Kidney epithelial cell (primary cell): ENCODE data around the gene PRCP. TPM values are rescaled to one million over a fixed set of nuclear protein-coding genes. Genes with fewer than 3 reads are reported as not detected.
A peak's percentile ranks its signal among the peaks of the same experiment; 100 is the strongest.
"Not testable (repeated sequence)": the region's sequence is repeated elsewhere in the genome, so short reads cannot be mapped to it uniquely, and the experiment has no call there.

ENCODE experiments used
- DNase-seq: peaks from one replicate; pipeline ENCODE4 v3.0.0-alpha.2; 2010; ENCODE audit warnings: low read depth
- H3K27me3 ChIP-seq: 2 replicates; pipeline ENCODE4 v1.6.0; 2011; ENCODE audit warnings: low read length; ENCODE audit not compliant: control insufficient read depth, insufficient read depth
- H3K36me3 ChIP-seq: 2 replicates; pipeline ENCODE4 v1.5.1; 2011; ENCODE audit warnings: low read length; ENCODE audit not compliant: control insufficient read depth, insufficient read depth
- H3K4me3 ChIP-seq: 2 replicates; pipeline ENCODE4 v1.5.1; 2011; ENCODE audit warnings: low read depth, mild to moderate bottlenecking, control low read depth, low read length
- total RNA-seq: library from RNA; depleted of rRNA; stranded (reverse); fragments of >200 nt; gene quantifications from 2 replicates; pipeline ENCODE4 v1.2.3, GENCODE V29; 2015
- TF ChIP-seq, protein P1 (sequence below): IDR thresholded peaks from 2 replicates; pipeline ENCODE4 v1.5.1; 2011; ENCODE audit warnings: mild to moderate bottlenecking, moderate library complexity, low read length, control low read depth, inconsistent platforms; ENCODE audit not compliant: insufficient read depth, poor library complexity, severe bottlenecking

Gene PRCP
- total RNA-seq: 23.7 and 29.7 TPM in 2 replicates

DNA sequence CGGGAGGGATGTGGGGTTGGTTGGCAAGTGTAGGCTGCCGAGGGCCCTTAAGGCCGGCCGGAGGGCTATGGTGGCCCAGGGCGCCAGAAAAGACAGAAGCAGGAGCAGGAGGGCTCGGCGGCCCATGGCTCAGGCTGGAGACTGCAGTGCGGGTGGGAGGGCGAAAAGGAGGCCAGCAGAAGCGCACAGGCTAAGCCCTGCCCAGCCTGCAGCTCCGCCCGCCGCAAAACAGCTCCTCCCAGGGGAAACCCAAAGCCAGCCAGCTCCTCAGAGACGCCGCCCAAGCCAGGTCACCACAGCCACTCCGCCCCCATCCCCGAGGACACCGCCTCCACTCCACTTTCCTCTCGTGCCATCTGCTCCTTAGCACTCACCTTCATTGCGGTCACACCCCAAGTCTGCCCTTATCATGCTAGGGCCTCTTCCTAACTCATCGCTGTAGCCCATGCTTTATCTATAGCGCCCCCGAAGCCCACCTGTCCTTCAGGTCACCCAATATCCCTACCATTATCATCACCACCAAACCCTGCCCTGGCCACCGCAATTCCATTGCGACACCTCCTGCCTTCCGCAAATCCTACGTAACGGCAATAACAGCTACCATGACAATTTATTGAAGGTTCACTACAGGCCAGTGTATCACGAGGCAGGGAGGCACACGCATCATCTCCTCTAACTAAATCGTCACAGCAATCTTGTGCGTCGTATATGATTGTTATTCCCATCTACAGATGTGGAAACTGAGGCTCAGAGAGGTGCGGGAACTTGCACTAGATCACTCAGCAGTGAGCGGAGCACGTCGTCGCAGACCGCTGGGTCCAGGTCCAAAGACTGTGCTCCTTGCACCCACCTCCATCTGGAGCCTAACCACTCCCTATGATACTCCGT, at the start of gene PRCP:
Gene PRCP, minus strand, starts transcription at position 154 of the 888 bp plus-strand sequence. Its CDS starts 28 bp downstream, at position 126.
- Histone ChIP-seq H3K27me3 (no peaks in the 10 kb centered on the region), H3K4me3 (peak within 1 kb of the TSS; percentile 61), H3K36me3 (no peaks in the 10 kb centered on the region)
- TF ChIP-seq, protein P1, sequence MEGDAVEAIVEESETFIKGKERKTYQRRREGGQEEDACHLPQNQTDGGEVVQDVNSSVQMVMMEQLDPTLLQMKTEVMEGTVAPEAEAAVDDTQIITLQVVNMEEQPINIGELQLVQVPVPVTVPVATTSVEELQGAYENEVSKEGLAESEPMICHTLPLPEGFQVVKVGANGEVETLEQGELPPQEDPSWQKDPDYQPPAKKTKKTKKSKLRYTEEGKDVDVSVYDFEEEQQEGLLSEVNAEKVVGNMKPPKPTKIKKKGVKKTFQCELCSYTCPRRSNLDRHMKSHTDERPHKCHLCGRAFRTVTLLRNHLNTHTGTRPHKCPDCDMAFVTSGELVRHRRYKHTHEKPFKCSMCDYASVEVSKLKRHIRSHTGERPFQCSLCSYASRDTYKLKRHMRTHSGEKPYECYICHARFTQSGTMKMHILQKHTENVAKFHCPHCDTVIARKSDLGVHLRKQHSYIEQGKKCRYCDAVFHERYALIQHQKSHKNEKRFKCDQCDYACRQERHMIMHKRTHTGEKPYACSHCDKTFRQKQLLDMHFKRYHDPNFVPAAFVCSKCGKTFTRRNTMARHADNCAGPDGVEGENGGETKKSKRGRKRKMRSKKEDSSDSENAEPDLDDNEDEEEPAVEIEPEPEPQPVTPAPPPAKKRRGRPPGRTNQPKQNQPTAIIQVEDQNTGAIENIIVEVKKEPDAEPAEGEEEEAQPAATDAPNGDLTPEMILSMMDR: no peak
- peak; percentile 70 for DNase-seq

DNA sequence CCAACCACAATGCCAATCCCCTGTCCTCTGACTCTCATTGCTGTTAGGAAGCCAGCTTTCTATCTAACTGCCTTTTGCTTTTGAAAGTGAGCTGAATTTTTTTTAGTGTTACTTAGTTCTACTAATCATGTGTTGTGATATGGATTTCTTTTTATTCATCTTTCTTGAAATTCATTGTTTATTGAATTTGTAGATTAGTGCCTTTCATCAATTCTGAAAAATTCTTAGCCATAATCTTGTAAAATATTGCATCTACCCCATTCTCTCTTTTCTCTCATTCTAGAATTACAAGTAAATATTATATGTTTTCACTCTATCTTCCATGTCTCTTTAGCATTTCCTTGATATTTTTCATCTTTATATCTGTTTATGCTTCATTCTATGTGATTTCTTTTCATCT, 49.1 kb upstream of the PRCP start:
- no peak for DNase-seq
- TF ChIP-seq, protein P1: no peak
- no peaks in the 10 kb centered on the region for H3K36me3 ChIP-seq
- no peak overlapping the region for H3K4me3 ChIP-seq
- no peaks in the 10 kb centered on the region for H3K27me3 ChIP-seq

DNA sequence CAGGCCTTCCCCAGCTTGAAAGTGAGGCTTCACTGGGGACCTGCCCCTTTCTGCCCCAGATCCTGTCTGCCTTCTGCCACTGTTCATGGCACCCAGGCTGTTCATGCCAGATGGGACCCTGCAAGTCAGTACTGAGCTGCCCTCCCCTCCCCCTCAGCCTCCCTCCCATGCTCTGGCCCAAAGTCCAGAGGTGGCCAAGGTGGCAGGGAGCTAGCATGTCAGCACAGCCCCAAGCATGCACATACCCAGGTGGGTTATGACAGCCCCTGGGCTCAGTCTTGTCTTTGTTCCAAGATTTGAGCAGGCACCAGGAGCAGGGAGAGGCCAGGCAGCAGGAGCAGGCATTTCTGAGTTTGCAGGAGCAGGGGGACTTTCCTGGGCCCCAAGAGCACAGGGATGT, 45.5 kb upstream of the PRCP start:
- Histone ChIP-seq H3K4me3 (no peak overlapping the region), H3K27me3 (no peaks in the 10 kb centered on the region), H3K36me3 (no peaks in the 10 kb centered on the region)
- no peak for DNase-seq
- TF ChIP-seq, protein P1: no peak

DNA sequence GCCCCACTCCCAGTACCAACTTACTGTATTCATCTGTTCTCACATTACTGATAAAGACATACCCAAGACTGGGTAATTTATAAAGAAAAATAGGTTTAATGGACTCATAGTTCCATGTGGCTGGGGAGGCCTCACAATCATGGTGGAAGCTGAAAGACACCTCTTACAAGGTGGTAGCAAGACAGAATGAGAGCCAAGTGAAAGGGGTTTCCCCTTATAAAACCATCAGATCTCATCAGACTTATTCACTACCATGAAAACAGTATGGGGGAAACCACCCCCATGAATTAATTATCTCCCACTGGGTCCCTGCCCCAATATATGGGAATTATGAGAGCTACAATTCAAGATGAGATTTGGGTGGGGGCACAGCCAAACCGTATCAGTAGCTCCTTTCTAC, 44.8 kb upstream of the PRCP start:
- H3K27me3 ChIP-seq, H3K4me3 ChIP-seq, DNase-seq, H3K36me3 ChIP-seq: not testable (repeated sequence)

DNA sequence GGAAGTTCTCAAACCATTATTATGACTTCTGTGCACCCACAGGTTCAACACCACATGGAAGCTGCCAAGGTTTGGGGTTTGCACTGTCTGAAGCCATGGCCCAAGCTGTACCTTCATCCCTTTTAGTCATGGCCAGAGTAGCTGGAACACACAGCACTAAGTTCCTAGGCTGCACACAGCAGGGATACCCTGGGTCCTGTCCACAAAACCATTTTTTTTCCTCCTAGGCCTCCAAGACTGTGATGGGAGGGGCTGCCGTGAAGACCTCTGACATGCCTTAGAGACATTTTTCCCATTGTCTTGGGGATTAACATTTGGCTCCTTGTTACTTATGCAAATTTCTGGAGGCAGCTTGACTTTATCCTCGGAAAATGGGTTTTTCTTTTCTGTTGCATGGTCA, 44.0 kb upstream of the PRCP start:
- no peaks in the 10 kb centered on the region for H3K27me3 ChIP-seq
- TF ChIP-seq, protein P1: no peak
- no peak for DNase-seq
- H3K36me3 ChIP-seq: no peaks in the 10 kb centered on the region
- no peak overlapping the region for H3K4me3 ChIP-seq

DNA sequence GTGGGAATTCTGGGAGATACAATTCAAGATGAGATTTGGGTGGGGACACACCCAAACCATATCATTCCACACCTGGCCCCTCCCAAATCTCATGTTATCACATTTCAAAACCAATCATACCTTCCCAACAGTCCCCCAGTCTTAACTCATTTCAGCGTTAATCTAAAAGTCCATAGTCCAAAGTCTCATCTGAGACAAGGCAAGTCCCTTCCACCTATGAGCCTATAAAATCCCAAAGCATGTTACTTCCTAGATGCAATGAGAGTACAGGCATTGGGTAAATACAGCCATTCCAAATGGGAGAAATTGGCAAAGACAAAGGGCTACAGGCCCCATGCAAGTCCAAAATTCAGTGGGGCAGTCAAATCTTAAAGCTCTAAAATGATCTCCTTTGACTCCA, 43.2 kb upstream of the PRCP start:
- H3K36me3 ChIP-seq, H3K27me3 ChIP-seq, DNase-seq, H3K4me3 ChIP-seq: not testable (repeated sequence)

DNA sequence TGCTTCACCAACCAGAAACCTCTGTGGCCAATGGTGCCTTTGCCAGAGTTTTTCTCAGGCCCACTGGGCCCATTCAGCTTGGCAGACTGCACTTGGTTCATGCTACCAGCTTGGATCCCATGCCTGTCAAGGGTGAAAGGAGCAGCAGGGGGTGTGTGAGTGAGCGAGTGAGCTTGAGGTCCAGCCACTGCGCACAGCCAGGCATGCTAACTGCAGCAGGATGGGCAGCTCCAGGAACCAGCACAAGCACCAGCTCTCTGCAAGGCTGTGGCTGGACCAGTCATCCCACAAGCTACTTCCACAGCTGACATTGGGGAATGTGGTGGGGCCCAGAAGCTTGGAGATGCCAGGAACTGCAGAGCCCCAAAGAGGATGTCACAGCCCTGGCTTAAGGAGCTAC, 42.1 kb upstream of the PRCP start:
- no peak for DNase-seq
- no peaks in the 10 kb centered on the region for H3K36me3 ChIP-seq
- no peaks in the 10 kb centered on the region for H3K27me3 ChIP-seq
- no peak overlapping the region for H3K4me3 ChIP-seq
- TF ChIP-seq, protein P1: no peak
